H1 (cell line): Measurements from ENCODE around the gene ZCCHC3.

Experiments
- CTCF ChIP-seq, 3 experiments: IDR thresholded peaks; 1 replicate in 2 of 3; 2 replicates in 1 of 3; pipeline versions ENCODE4 v1.5.1 to v1.6.1; 2011; ENCODE audit warnings: low read length in 3 of 3, mild to moderate bottlenecking in 3 of 3, inconsistent platforms in 2 of 3, low read depth in 1 of 3, moderate library complexity in 1 of 3; ENCODE audit not compliant: insufficient read depth in 1 of 3; ENCODE audit errors: control extremely low read depth in 1 of 3
- YY1 ChIP-seq: IDR thresholded peaks from 2 replicates; pipeline ENCODE4 v1.6.1; 2011; ENCODE audit warnings: low read depth, mild to moderate bottlenecking, low read length

DNA sequence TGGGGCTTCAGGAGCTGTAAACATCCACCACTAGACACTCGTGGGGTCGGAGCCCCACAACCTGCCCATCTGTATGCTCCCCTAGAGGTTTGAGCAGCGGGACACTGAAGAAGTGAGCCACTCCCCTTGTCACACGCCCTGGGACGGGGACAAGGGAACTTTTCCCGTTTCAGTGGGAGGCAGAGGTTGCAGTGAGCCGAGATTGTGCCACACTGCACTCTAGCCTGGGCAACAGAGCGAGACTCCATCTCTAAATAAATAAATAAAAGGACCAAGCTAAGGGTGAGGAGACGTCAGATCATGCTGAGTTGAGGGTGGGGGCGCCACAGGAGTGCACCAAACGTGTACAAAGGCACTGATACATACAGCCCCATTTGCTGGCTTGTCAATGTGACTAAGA, 8.4 kb downstream of the ZCCHC3 start:
- TF ChIP-seq CTCF (IDR thresholded peaks at IDR 0.05; ENCODE audit: control extremely low read depth in 1 of 3, insufficient read depth in 1 of 3, low read depth in 1 of 3, low read length in 3 of 3) (no peak), YY1 (no peak)
